ENCODE measurements around the gene SLC18A3.

SLC18A3 gene

DNA sequence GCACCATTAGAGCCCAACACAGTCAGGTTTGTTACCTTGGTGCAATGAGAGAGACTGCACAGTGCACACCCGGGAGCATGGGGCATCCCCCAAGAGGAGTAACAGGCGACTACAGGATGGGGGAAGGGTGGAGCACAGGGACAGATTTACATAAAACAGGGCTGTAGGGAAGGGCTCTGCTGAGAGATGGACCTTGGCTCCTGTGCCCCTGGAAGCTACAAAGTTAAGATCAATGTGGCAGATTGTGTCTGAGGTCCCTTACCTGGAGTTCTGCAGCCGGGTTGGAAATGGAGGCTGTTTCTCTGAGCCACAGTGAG, 13.7 kb upstream of the SLC18A3 start:
- no peak for DNase-seq (ENCODE audit: low spot score)

DNA sequence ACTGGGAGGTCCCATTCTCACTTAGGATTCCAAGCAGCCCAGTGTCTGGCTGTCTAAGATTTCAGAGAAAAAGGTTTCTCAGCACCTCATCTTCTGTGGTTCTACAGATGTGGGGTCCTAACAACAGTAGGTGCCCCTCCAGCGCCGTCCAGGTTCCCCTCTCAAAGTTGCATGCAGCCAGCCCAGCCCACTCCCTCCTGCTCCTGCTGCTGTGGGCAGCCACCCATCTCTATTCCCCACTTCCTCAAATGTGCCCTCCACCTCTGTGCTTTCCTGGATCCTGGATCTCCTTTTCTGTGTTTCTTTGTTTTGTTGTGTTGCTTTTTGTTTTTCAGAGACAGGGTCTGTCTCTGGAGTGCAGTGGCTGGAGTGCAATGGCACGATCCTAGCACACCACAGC, 13.3 kb upstream of the SLC18A3 start:
- no peak for DNase-seq (ENCODE audit: low spot score)

DNA sequence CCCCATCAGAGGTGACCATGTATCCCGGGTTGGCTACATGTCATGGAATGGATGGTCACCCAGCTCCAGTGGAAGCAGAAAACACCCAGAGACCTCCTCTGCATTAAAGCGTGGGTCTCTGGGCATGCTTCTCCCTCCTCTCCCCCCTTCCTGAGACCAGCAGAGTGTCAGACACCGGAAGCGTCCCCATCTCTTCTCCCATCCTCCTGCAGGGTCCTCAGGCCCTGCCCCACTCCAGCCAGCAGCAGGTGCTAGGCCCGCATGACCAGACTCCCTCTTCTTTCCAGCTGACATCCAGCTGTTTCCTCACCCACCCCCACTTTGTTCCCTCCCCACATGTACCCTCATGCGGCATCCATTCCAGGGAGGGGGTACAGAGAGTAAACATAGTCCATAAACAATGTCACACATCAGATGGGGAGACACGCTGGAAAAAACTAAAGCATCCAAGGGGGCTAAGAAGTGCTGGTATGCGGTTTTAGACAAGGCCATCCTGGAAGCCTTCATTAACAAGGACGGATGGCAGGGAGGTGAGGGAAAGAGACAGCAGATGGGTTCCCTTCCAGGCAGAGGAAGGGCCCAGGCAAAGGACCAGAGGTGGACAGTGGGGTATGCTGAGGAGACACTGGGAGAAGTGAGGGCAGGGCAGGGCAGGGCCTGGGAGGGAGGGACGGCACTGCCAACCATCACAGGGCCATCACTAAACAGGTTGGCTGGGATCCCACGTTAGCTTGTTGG, 12.5 kb upstream of the SLC18A3 start:
- DNase-seq (ENCODE audit: low spot score) = no peak

DNA sequence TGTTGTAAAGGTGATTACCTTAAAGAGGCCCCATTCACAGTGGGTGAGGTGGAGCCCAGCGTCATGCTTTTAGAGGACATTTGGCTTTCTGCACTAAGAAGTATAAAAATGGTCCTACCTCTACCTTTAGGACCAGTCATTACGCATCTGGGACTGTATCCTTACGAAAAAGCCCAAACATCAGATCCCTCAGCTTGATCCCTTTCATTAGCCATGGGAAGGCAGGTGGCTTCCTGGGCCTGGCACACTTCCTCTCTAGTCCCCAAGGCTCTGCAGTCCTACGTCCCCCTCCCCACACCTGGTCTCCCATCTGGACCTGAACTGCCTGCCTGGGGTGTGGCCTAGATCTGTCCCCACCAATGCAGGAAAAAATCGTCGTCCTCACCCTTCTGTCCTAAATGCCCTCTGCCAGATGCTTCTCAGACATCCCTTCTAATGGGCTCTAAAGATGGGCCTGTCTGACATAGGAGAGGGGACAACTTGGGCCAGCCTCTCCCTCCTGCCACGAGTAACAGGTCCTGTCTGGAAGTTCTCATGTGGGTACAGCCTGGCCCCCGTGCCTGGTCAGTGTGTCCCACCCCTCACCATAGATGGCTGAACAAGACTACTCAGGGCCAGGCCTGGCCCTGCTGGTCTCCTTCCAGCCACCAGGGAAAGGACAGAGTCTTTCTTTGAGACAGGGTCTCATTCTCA, 11.8 kb upstream of the SLC18A3 start:
- DNase-seq (ENCODE audit: low spot score) = peak; percentile 2

DNA sequence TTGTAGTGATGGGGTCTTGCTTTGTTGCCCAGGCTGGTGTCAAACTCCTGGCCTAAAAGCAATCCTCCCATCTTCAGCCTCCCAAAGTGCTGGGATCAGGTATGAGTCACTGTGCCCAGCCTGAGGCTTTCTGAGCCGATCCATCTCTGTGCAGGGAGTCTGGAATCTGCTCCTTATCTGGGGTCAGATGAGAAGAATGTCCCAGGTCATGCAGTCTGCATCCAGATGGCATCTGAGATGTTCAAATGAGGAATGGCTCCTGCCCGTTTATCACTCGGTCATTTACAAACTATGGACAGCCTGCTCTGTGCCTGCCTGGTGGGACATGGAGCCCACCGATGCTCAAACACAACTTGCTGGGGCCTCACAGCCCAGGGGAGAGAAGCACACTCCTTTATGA, 11.1 kb upstream of the SLC18A3 start:
- DNase-seq (ENCODE audit: low spot score) = peak; percentile 22

DNA sequence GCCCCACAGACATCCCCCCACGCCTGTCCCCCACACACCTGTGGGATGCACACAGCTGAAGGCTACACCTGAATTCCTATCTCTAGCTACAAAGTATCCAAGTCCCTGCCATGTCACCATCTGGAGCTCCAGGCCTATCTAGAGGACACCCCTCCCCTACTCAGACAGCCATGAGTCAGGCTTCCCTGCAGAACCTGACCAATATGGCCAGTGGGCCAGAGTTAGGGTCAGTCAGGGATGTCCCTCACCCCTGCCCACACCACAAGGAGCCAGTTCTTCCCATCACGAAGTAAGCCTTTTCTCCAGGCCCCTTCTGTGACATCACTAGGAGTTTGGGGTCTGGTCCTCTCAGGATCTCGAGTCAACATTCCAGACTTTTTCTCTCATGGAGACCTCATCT, 10.6 kb upstream of the SLC18A3 start:
- DNase-seq (ENCODE audit: low spot score) = peak; percentile 4

DNA sequence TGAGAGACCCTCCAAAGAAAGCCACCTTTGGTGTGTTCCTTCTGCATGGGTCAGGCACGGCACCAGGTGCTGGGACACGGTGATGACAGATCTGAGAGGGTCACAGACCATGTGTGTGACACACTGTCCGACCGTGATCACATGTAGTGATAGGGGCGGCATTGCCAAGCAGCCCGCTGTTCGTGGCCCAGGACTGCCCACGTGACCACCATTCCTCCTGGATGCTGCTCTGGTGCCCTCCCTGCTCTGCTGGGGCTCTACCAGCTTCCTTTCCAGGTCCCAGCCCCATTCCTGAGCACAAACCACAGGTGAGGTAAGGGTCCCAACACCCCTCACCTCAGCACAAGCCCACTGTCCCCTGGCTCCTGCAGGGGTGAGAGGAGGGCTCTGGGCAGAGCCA, 10.1 kb upstream of the SLC18A3 start:
- peak; percentile 1 for DNase-seq (ENCODE audit: low spot score)

DNA sequence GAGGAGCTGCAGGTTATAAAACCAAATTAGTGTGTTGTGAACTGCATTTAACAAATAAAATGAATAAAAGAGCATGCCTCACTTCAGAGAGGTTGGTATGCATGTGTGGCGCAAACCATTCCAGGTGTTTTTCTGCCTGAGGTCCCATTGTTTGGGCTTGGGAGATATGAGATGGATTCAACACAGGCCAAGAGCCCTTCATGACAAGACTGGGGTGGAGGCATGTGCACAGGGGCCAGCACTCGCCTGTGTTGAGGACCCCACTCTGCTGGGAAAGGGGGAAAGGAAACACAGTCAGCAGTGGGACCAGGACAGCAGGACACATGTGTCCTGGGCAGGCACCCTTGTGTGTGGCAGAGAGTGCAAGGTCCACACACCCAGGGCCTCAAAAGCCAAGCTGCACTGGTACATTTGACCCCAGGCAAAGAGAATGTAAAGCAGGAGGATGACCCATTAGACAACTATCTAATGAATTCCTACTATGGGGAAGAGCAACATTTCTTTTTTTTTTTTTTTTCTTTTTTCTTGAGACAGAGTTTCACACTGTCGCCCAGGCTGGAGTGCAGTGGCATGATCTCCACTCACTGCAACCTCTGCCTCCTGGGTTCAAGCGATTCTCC, 9.2 kb upstream of the SLC18A3 start:
- peak; percentile 20 for DNase-seq (ENCODE audit: low spot score)

DNA sequence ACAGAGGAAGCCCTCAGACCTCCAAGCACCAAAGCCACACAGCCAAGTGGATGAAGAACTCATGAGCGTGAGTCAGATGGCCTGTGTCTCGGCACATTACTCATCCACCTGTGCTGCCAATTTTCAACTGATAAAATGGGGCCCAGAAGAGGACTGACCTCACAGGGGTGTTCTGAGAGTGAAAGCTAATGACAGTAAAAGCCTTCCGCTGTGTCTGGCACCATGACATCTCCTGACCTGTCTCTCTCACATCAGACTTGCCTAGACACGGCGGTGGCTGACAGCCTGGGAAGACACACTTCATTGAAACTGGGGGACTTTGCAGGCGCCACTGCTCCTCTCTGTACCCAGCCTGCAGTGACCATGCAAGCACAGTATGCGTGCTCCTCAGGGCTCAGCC, 8.3 kb upstream of the SLC18A3 start:
- DNase-seq (ENCODE audit: low spot score) = peak; percentile 10

DNA sequence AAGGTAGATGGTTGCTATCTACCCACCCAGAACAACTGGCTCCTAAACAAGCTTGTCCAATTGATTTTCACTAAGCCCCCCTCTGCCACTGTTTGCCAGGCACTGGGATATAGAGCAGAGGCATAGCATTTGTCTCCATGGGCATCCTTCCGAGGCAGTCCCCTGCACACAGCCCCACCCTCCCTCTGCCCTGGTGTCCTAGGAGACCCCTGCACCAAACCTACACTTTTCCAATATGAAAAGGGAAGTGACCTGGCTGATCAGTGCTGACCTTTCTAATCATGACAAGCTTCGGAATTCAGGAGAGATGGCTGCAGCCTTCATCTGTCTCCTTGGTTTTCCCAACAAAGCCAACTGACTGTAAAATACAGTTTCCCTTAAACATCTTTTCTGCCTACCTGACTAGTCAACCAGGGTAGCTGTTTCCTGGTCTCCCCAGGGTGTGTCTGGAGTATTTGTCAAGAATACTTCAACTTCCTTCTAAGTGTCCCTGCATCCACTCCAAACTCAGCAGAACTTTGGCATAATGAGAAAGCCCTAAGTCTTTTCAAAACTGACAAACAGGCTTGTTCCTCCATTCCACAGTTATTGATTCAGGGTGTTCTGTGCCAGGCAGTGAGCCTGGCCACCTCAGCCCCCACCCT, 7.6 kb upstream of the SLC18A3 start:
- no peak for DNase-seq (ENCODE audit: low spot score)

DNA sequence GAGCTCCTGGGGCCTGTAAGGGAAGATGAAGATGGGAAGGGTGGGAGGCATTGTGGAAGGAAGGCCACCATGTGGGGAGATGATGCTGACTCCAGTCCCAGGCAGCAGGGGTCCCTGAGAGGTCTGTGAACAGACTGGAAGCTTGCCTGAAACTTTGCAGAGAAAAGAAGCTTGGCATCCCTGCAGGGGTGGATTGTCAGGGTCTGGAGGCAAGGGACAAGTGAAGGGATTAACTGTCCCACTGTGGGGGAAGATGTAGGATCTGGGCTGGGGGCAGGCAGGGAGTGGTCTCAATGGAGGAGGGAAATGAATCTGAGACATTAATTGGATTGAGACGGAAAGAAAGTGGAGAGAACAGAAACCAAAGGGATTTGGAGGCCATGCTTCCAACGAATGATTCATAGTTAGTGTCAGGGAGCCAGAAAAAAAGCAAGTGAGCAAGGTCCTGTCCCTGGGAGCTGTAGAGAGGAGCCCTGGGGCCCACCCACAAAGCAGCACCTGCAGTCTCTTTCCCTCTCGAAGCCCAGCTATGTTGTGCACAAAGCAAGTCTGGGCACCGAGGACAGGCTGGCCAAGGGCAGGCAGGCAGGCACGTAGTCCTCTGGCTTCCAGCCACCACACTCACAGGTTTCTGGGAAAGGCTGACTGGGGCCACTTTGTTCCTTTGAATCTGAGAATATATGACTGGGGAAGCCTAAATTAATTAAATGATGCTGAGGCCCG, 4.7 kb upstream of the SLC18A3 start:
- no peak for DNase-seq (ENCODE audit: low spot score)

DNA sequence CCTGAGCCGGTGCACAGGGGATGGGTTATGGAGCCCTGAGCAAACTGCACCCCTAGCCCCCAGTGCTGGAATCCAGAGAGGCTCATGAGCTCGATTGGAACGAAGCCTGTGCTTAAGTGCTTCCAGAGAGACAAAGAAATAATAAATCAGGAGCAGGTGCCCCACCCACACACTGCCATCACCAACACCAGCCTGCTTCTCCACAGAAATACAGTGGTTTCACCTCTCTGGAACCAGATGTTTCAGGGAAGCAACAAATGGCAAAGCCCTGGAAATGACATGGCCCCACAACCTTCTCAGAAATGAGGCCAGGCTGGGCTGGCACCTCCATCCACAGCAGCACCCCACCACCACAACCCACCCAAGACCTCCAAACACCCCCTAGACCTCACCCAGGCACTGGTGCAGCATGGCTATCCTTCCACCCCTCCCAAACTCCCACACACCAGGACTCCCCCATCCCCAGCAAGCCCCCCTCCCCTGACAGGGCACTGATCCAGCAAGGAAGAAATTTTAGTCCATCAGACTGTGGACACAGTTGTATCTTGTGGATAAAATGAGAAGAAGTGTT, 4.1 kb upstream of the SLC18A3 start:
- DNase-seq (ENCODE audit: low spot score) = no peak

DNA sequence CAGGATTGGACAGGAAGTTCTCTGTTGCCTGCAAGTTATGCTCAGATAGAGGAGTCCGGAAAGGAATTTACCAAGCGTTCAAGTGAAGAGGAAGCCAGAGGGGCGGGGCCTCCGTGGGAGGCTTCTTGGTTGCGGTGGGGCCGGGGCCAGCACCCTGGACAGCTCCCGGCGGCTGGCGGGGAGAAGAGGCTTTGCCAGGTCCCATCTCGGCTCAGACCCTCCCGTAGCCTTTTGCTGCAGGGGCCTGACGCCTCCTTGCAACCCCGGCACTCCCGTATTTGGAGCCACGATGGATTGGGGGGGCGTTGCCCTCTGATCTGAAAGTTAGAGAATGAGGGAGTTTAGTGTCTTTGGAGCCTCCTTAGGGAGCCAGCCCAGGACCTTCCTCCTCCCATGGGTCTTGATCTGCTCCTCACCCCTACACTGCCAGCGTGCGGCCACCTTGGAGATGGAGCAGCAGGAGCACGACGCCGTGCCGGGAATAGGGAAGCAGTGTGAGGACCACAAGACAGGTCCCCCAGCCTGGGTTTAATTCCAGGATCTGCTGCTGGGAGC, 3.1 kb upstream of the SLC18A3 start:
- DNase-seq (ENCODE audit: low spot score) = peak; percentile 85

DNA sequence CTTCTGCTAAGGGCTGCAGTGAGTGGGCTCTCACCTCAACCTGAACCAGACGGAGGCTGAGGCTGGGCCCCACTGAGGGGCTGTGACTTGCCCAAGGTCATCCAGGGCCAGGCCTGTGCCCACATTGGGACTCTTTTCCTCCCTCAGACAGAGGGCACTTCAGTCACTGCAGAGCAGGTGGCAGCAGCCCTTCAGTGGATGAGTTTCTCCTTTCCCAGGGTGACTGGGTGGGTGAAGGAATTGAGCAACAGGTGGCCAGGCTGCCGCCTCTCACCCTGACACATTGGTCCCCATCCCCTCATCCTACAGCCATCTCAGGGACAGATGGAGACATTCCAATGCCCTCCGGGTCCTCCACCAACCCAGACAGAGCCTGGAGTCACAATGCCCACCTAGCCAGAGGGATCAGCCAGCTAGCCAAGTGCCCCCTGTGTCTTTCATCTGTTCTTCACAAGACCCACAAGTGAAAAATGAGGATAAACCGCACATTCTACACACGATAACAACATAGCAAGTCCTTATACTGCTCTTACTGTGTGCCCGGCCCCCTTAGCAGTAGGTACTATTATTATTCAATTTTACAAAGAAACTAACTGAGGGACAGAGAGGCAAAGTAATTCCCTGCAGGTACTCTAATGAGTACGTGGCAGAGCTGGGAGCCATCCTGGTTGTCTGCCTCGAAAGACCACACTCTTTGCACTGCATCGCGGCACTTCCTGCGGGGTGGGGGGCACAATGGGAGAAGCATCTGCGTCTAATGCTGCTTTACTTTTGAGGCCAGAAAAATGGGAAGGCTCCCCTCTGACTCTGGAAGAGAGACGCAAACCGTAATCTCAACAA, 1.7 kb upstream of the SLC18A3 start:
- DNase-seq (ENCODE audit: low spot score) = no peak

DNA sequence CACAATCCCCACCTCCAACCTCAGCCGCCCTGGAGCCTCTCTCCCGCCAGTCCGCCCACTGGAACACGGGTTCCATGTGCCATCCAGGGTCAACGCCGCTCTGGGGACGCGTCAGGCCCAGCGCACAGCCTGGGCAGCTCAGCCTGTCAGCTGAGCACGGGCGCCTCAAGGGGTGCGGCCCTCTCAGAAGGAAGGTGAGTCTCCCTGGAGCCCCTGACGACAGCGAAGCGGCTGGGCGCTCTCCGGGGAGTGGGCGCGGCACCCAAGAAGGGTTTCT, 1.2 kb upstream of the SLC18A3 start:
- DNase-seq (ENCODE audit: low spot score) = no peak

DNA sequence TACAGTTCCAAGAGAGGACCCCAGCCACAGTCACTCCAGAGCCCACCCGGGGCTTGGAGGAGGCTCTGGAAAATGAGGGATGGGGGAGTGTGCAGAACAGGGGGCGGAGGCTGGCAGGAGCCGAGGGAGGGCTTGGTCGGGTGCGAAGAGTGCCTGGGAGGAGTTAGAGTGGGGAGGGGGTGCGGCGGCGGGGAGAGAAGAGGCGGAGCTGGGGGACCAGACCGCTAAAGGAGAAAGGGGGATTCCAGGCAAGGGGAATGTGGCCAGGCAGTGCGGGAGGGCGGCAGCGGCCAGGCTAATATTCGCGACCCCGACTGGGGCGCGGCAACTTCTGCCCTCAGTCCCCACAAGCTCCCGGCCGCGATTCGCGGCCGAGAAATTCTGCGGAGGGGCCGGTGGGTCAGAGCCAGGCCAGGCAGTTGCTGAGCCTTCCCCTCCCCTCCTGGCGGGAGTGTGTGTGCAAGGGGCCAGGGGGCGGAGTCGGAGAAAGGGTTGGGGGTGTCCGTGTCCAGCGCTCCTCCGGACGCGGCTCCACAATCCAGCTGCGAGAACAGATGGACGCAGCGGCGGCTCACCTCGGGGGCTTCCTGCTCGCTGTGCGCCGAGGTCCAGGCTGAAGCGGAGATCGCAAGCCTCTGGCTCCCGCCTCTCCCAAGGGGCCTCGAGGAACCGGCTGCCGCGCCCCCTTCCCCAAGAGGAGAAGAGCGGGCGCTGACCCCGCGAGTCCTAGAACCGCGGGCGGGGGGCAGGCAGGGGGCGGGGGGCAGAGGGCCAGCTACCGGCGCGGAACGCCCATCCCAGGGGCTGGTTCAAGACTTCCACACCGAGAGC, 612 bp upstream of the SLC18A3 start:
- DNase-seq (ENCODE audit: low spot score) = no peak

DNA sequence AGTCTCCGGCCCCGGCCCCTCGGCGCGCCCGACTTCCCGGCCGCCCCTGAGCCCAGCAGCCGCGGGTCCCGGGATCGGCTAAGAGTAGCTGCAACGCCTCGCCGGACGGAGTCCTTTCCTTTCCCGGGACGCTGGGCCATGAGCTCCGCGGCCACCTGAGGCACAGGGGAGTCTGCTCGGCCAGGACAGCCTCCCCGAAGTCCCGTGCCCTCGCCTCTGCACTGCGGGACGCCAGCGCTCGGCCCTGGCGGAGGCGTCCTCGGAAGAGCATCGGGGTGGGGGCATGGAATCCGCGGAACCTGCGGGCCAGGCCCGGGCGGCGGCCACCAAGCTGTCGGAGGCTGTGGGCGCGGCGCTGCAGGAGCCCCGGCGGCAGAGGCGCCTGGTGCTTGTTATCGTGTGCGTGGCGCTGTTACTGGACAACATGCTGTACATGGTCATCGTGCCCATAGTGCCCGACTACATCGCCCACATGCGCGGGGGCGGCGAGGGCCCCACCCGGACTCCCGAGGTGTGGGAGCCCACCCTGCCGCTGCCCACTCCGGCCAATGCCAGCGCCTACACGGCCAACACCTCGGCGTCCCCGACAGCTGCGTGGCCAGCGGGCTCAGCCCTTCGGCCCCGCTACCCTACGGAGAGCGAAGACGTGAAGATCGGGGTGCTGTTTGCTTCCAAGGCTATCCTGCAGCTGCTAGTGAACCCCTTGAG, 502 bp downstream of the SLC18A3 start:
- DNase-seq (ENCODE audit: low spot score) = no peak

DNA sequence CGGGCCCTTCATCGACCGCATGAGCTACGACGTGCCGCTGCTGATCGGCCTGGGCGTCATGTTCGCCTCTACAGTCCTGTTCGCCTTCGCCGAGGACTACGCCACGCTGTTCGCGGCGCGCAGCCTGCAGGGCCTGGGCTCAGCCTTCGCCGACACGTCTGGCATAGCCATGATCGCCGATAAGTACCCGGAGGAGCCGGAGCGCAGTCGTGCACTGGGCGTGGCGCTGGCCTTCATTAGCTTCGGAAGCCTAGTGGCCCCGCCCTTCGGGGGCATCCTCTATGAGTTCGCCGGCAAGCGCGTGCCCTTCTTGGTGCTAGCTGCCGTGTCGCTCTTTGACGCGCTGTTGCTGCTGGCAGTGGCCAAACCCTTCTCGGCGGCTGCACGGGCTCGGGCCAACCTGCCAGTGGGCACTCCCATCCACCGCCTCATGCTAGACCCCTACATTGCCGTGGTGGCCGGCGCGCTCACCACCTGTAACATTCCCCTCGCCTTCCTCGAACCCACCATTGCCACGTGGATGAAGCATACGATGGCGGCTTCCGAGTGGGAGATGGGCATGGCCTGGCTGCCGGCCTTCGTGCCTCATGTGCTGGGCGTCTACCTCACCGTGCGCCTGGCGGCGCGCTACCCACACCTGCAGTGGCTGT, 1.2 kb downstream of the SLC18A3 start:
- DNase-seq (ENCODE audit: low spot score) = no peak
